K562 (cell line): Measurements from ENCODE around the gene PRKG2. TPM values are rescaled to one million over a fixed set of nuclear protein-coding genes. Genes with fewer than 3 reads are reported as not detected.

Source experiments
- ATAC-seq: fragments of 200-7000 bp; cut with Tn5 transposase; 3 replicates; pipeline ENCODE4 v1.9.1; 2020; ENCODE audit warnings: moderate library complexity
- BruUV-seq: library from RNA; stranded (reverse); fragments of 400-500 nt; replicated peaks from 2 replicates; lab custom pipeline; 2021; lab: Mats Ljungman, UMichigan
- CTCF ChIA-PET: fragments of 300-600 bp; formaldehyde crosslinking; extraction: SDS; loops from one replicate; lab custom pipeline; 2021; ENCODE audit warnings: low intra/inter-chr PET ratio; lab: Yijun Ruan, JAX
- POLR2A ChIA-PET: fragments of 300-600, 350-650 bp; sonication (Branson Sonifier 250); formaldehyde crosslinking; extraction: SDS; loops from one replicate; lab custom pipeline; 2021; ENCODE audit warnings: antibody characterized with exemption, inconsistent platforms; lab: Yijun Ruan, JAX
- DNase-seq, 4 experiments: peaks; one replicate each; pipeline versions ENCODE4 v3.0.0 to v3.0.0-alpha.2; 2011 to 2018; ENCODE audit warnings: low spot score in 3 of 4, mixed read lengths in 3 of 4; ENCODE audit errors: extremely low read depth in 1 of 4
- FAIRE-seq: peaks from 2 replicates; lab custom pipeline; 2011; peaks lifted over from hg19 to GRCh38; lab: Jason Lieb, UNC
- H2AFZ ChIP-seq: 2 replicates; pipeline ENCODE4 v1.6.0; 2011; ENCODE audit warnings: low read depth, low read length, control low read depth, inconsistent platforms
- H3K27ac ChIP-seq: fragments of 200-600 bp; 3 replicates; pipeline ENCODE4 v1.8.0; 2011; ENCODE audit warnings: low read depth, mild to moderate bottlenecking, control low read depth, inconsistent platforms, low read length, moderate library complexity, mixed read lengths; ENCODE audit errors: extremely low read depth
- H3K27me3 ChIP-seq, 2 experiments: fragments of 300-600 bp in 1 of 2; 2 replicates in 1 of 2; 3 replicates in 1 of 2; pipeline versions ENCODE4 v1.6.0 to v1.8.0; 2011; ENCODE audit warnings: inconsistent platforms in 2 of 2, low read length in 2 of 2, mild to moderate bottlenecking in 1 of 2, mixed read lengths in 1 of 2, moderate library complexity in 1 of 2; ENCODE audit not compliant: control insufficient read depth in 2 of 2, insufficient read depth in 2 of 2
- H3K36me3 ChIP-seq: fragments of 300-600 bp; 3 replicates; pipeline ENCODE4 v1.8.0; 2011; ENCODE audit warnings: mild to moderate bottlenecking, low read length, inconsistent platforms; ENCODE audit not compliant: control insufficient read depth, insufficient read depth
- H3K4me1 ChIP-seq, 2 experiments: fragments of 200-600 bp in 1 of 2; replicated peaks in 1 of 2; 2 replicates in 1 of 2; 3 replicates in 1 of 2; pipeline versions ENCODE4 v1.5.1 to v1.8.0; 2011; ENCODE audit warnings: inconsistent platforms in 2 of 2, low read length in 2 of 2, mild to moderate bottlenecking in 1 of 2, mixed read lengths in 1 of 2, moderate library complexity in 1 of 2; ENCODE audit not compliant: control insufficient read depth in 2 of 2, insufficient read depth in 2 of 2
- H3K4me2 ChIP-seq: 2 replicates; pipeline ENCODE4 v1.6.1; 2011; ENCODE audit warnings: low read length, control low read depth, inconsistent platforms, mixed read lengths; ENCODE audit not compliant: insufficient read depth
- H3K4me3 ChIP-seq: fragments of 200-600 bp; sonication (generic), shearing (Covaris generic); 2 replicates; pipeline ENCODE4 v1.5.1; 2016; ENCODE audit warnings: control low read depth, inconsistent platforms
- H3K79me2 ChIP-seq: fragments of 200-600 bp; 3 replicates; pipeline ENCODE4 v1.8.0; 2011; ENCODE audit warnings: low read length, inconsistent platforms; ENCODE audit not compliant: control insufficient read depth, insufficient read depth
- H3K9ac ChIP-seq, 2 experiments: 2 replicates each; pipeline versions ENCODE4 v1.6.0 to v1.6.1; 2011; ENCODE audit warnings: low read depth in 2 of 2, low read length in 2 of 2, control low read depth in 1 of 2, inconsistent platforms in 1 of 2, mild to moderate bottlenecking in 1 of 2, mixed read lengths in 1 of 2; ENCODE audit not compliant: insufficient read depth in 1 of 2
- H3K9me1 ChIP-seq: one replicate; pipeline ENCODE4 v1.6.0; 2011; ENCODE audit warnings: inconsistent platforms, mild to moderate bottlenecking, low read length, moderate library complexity; ENCODE audit not compliant: control insufficient read depth, insufficient read depth
- H3K9me3 ChIP-seq: replicated peaks from 2 replicates; pipeline ENCODE4 v1.5.1; 2011; ENCODE audit warnings: low read depth, low read length, inconsistent platforms; ENCODE audit not compliant: control insufficient read depth, insufficient read depth
- H4K20me1 ChIP-seq: replicated peaks from 2 replicates; pipeline ENCODE4 v1.6.1; 2011; ENCODE audit warnings: low read length, inconsistent platforms, mixed read lengths; ENCODE audit not compliant: control insufficient read depth, insufficient read depth
- CSDE1 ChIP-seq, 2 experiments: fragments of 450-650 bp; IDR thresholded peaks; 2 replicates each; pipeline ENCODE4 v1.6.1; 2016; ENCODE audit warnings: mild to moderate bottlenecking in 1 of 2
- CTCF ChIP-seq, 3 experiments: IDR thresholded peaks in 2 of 3; conservative IDR thresholded peaks in 1 of 3; 2 replicates each; pipeline ENCODE4 v1.5.1; 2011 to 2012; ENCODE audit warnings: low read length in 3 of 3, mild to moderate bottlenecking in 3 of 3, control low read depth in 2 of 3, improper control_type of control experiment in 1 of 3, inconsistent platforms in 1 of 3, low read depth in 1 of 3, mixed read lengths in 1 of 3, moderate library complexity in 1 of 3; ENCODE audit not compliant: insufficient read depth in 2 of 3
- RAD21 ChIP-seq, 2 experiments: fragments of 250-450 bp in 1 of 2; fragments of 450-650 bp in 1 of 2; sonication (Bioruptor Pico) in 1 of 2; formaldehyde crosslinking in 1 of 2; IDR thresholded peaks in 1 of 2; conservative IDR thresholded peaks in 1 of 2; 2 replicates each; pipeline versions ENCODE4 v1.4.0 to v1.8.0; 2020 to 2022; ENCODE audit warnings: mild to moderate bottlenecking in 2 of 2, moderate library complexity in 1 of 2
- ZNF140 ChIP-seq: fragments of 250-450 bp; sonication (Bioruptor Pico); IDR thresholded peaks from 2 replicates; pipeline ENCODE4 v1.8.0; 2021; ENCODE audit warnings: moderate library complexity, mild to moderate bottlenecking, inconsistent platforms
- ZZZ3 ChIP-seq: fragments of 450-650 bp; IDR thresholded peaks from 2 replicates; pipeline ENCODE4 v1.6.1; 2016; ENCODE audit warnings: antibody characterized with exemption, mild to moderate bottlenecking, moderate library complexity
- in situ Hi-C: fragments of 300-500 bp; cut with MboI; formaldehyde crosslinking; loops from 4 replicates; pipeline ENCODE4 v1.15.0; 2018; ENCODE audit warnings: inconsistent platforms, mixed read lengths
- intact Hi-C: fragments of 100-400 bp; cut with micrococcal nuclease; formaldehyde crosslinking; loops from 2 replicates; pipeline ENCODE4 v1.14.2; 2022
- polyA plus RNA-seq, 8 experiments: library from polyadenylated mRNA; depleted of rRNA in 4 of 8; stranded (reverse) in 5 of 8; unstranded in 3 of 8; fragments of >200 nt; fragmentation: Nextera tagmentation in 2 of 8; fragmentation: Illumina TruSeq in 1 of 8; extraction: Ambion mirVana in 2 of 8; extraction: Trizol in 1 of 8; gene quantifications; 2 replicates each; pipeline versions ENCODE4 v1.2.1 to v1.2.3, GENCODE V29; 2011 to 2014; ENCODE audit warnings: inconsistent platforms in 1 of 8, missing spikeins in 1 of 8
- total RNA-seq, 7 experiments: library from RNA; depleted of rRNA in 6 of 7; stranded (reverse); fragments of >200 nt in 6 of 7; fragmentation: Illumina TruSeq in 2 of 7; extraction: Trizol in 2 of 7; gene quantifications; 2 replicates each; pipeline versions ENCODE4 v1.2.1 to v1.2.3, GENCODE V29; 2011 to 2021; ENCODE audit warnings: low replicate concordance in 1 of 7

The PRKG2 gene
- total and polyA plus RNA-seq, 9 of the 15 experiments (the other 6 are each of a cell fraction or from before 2014, with no cell fraction given), result 0.01 to 0.68 (median 0.34) TPM

GRCh38 chr4:81084029-81084428, 131.0 kb downstream of the PRKG2 start:
- H3K36me3 ChIP-seq, result no peaks in the 10 kb centered on the region
- FAIRE-seq (no peak), DNase-seq (no peak), ATAC-seq (no peak)
- no peak overlapping the region for H3K9ac ChIP-seq
- no TSS peak for BruUV-seq
- no peak overlapping the region for H3K27ac ChIP-seq
- no peaks in the 10 kb centered on the region for H4K20me1 ChIP-seq
- H3K9me1 ChIP-seq, result no peaks in the 10 kb centered on the region
- no peaks in the 10 kb centered on the region for H3K27me3 ChIP-seq
- intact Hi-C loops, result no loop called here
- H3K4me1 ChIP-seq, result no peaks in the 10 kb centered on the region
- ChIA-PET CTCF (no interaction called here), POLR2A (interaction anchor here (2.0 kb wide), 1 partner anchor 9 kb away, joined by 5 read pairs; no protein-coding TSS in a partner anchor)
- no peak overlapping the region for H3K4me2 ChIP-seq
- TF ChIP-seq RAD21 (CRISPR knock-in tag; conservative IDR thresholded peaks at IDR 0.05 in 1 of 2, IDR thresholded peaks at IDR 0.05 in 1 of 2), result peak in 1 of 2 experiments; percentile 19; a peak in 1 of 4 replicates
- no peak for TF ChIP-seq ZNF140 (CRISPR knock-in tag)
- no peak for TF ChIP-seq CSDE1 (IDR thresholded peaks at IDR 0.05)
- TF ChIP-seq CTCF (IDR thresholded peaks at IDR 0.05 in 2 of 3, conservative IDR thresholded peaks at IDR 0.05 in 1 of 3; ENCODE audit: insufficient read depth in 2 of 3, low read depth in 1 of 3, low read length in 3 of 3), result peak in 1 of 3 experiments; percentile 22; a peak in 2 of 6 replicates
- TF ChIP-seq ZZZ3, result no peak
- no peak overlapping the region for H2AFZ ChIP-seq
- H3K4me3 ChIP-seq, result no peak overlapping the region
- no peaks in the 10 kb centered on the region for H3K79me2 ChIP-seq
- in situ Hi-C loops, result loop anchor here (25.0 kb wide), 1 partner anchor 253 kb away; no protein-coding TSS in a partner anchor
- no peaks in the 10 kb centered on the region for H3K9me3 ChIP-seq
